GM19455 (cell line): ENCODE results near the gene MOBP.
"Not testable (repeated sequence)": the region's sequence is repeated elsewhere in the genome, so short reads cannot be mapped to it uniquely, and the experiment has no call there.

Experiments
- ATAC-seq: cut with Tn5 transposase; IDR thresholded peaks from one replicate; pipeline ENCODE4 v1.9.1; 2021; ENCODE audit not compliant: unreplicated experiment

MOBP gene

GRCh38 chr3:39448506-39449233, 18.8 kb upstream of the MOBP start:
- no peak for ATAC-seq

- ATAC-seq, result no peak
Observed at GRCh38 chr3:39449796-39450195, 17.7 kb upstream of the MOBP start.

GRCh38 chr3:39453134-39453533, 14.3 kb upstream of the MOBP start:
- no peak for ATAC-seq

DNA sequence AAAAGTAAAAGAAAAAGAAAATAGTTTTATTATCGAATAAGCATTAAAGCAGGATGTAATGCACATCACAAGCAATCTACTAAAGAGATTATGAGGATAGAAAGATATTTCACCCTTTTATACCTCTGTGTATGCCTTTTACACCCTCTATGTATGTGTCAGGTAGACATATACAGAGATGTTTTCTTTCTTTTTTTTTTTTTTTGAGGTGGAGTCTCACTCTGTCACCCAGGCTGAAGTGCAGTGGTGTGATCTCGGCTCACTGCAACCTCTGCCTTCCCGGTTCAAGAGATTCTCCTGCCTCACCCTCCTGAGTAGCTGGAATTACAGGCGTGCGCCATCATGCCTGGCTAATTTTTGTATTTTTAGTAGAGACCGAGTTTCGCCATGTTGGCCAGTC, 13.6 kb upstream of the MOBP start:
- ATAC-seq, result not testable (repeated sequence)

DNA sequence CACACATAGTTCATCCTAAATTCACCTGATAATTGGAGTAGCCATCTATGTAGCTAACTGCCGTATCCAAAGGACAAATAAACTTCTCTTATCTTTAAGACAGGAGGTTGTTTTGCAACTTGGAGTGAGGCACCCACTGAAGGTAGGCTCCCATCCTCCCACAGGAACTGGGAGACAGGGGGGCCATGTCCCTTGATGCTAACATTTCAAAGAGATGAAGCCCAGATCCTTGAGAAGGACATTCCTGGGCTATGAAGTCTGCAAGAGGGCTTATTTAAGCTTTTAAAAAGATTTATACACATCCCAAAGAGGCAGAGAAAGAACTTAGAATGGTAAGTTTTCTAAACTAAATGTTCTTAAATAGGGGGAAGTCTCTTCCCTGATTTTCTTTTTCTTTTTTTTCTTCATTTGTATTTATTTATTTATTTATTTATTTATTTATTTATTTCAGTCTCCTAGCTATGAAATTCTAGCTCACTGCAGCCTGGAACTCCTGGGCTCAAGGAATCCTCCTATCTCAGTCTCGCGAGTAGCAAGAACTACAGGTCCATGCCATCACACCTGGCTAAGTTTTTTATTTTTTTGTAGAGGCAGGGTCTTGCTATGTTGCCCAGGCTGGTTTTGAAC, 12.8 kb upstream of the MOBP start:
- ATAC-seq, result no peak

- ATAC-seq, result no peak
Observed at GRCh38 chr3:39456159-39456558, 11.3 kb upstream of the MOBP start.

- ATAC-seq, result no peak
Observed at GRCh38 chr3:39457361-39457760, 10.1 kb upstream of the MOBP start.

DNA sequence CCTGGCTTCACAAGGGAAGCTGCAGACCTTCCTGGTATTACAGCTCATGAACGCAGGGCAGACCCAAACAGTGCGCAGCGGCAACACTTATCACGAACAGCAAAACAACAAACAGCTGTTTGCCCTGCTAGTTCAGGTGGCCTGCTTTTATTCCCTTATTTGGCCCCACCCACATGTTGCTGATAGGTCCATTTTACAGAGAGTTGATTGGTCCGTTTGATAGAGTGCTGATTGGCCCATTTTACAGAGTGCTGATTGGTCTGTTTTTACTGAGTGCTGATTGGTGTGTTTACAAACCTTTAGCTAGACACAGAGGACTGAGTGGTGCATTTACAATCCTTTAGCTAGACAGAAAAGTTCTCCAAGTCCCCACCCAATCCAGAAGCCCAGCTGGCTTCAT, 8.9 kb upstream of the MOBP start:
- ATAC-seq, result not testable (repeated sequence)

GRCh38 chr3:39460677-39461076, 6.8 kb upstream of the MOBP start:
- ATAC-seq, result no peak

DNA sequence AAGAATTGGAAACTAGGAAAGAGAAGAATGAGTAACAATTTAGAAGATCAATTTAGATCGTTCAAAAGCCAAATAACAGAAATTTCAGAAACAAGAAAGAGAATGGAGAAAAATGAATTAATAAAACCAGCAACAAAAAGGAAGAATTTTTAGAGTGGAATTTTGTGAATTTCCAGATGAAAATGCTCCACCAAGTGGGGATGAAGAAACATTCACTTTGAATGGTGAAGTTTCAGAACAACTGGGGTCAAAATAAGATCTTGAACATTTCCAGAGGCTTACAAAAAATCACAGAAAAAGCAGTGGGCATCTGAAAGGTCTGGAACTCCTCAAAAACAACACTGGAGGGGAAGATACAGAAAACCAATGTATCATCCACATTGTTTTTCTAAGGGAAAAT, 4.2 kb upstream of the MOBP start:
- ATAC-seq, result no peak

- no peak for ATAC-seq
Observed at GRCh38 chr3:39466988-39467387, 492 bp upstream of the MOBP start.

DNA sequence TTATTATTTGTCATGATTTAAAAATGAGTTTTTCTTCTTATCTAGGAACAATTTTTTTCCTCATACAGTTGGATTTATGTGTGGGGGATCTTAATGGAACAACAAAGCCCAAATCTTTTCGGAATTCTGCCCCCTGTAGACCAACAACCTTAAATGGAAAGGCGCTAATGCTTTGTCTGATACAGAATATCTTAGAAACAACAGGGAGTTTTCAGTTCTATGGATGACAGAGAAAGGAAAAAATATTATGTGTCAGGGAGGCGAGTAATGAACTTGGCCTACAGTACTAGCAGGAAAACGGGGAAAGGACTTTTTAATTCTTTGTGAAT, 592 bp downstream of the MOBP start:
- ATAC-seq, result no peak

- no peak for ATAC-seq
Observed at GRCh38 chr3:39469258-39469657, 1.8 kb downstream of the MOBP start.

- ATAC-seq, result no peak
Observed at GRCh38 chr3:39469945-39470344, 2.5 kb downstream of the MOBP start.

DNA sequence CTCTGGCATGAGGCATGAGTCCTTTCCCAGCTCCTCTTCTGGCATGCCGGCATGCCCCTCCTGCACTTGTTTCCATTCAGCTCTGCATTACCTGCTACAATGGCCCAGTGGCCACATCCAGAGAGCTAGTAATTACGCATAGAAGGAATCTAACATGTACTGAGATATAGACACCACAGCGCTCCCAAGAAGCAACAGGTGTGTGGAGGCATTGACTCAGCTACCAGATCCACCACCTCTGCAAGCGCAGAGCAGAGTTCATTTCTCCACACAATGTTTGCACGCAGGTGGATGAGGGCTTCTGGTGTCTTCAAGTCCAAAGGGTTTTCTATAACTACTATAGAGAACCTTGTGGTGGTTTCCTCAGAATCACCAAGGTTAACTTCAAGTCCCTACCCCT, 4.2 kb downstream of the MOBP start:
- no peak for ATAC-seq

DNA sequence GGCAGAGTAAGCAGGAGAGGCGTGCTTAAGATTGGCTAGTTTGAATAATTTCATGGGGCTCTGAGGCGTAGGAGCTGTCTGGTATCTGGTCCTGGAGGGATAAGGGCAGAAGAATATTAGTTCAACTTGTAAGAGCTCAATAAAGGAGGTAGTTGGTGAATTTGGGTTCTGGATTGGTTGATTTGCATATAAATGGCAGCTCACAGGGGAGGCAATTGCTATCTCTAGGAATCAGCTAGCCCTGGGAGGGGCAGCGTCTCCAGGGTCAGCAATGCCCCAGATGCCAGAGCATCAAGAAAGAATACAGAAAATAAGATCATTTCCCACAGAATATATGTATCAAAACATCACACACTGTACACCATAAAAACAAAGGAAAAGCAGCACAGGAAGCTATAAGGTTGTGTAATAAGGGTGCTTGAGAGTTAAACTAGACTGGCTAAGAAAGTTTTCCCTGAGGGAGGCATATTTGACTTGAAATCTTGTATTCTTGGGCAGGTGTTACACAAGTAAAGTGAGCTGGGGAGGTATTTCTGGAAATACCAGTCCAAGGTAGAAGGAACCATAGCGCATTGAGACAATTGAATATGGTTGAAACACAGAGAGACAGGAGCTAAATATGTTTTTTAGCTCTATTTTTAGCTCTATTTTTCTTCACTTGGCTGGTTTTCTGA, 6.1 kb downstream of the MOBP start:
- ATAC-seq, result no peak

GRCh38 chr3:39474126-39474515, 6.6 kb downstream of the MOBP start:
- no peak for ATAC-seq

GRCh38 chr3:39476783-39477182, 9.3 kb downstream of the MOBP start:
- ATAC-seq, result no peak

- no peak for ATAC-seq
Observed at GRCh38 chr3:39478226-39478625, 10.7 kb downstream of the MOBP start.

DNA sequence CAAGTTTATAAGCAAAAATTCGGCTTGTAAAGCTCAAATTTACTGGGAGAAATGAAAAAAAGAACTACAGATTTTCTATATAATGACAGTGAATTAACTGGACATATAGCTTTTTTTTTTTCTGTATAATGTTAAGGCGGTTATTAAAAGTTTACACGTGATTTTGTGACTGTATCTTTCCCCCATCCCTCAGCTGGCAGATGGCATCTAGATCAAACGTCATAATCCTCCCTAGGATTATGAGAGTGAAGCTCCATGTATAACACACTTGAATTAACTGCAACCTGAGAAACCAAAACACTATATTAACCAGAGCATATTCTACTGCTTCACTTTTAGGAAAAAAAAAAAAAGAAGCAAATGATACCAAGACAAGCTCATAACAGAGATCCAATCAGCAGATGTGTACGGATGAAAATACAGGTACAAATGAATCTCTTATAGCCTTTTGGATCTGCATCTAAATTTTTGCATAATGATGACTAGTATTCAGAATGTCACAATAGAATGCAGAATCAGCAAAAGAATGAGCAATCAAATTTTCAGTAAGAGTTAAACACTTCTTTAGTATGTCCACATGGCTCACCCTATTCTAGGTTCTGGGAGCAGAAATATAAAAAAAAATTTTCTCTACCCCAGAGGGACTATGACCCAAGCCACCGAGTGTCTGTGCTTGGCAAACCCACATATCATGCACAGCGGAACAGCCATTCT, 12.4 kb downstream of the MOBP start:
- ATAC-seq, result no peak

DNA sequence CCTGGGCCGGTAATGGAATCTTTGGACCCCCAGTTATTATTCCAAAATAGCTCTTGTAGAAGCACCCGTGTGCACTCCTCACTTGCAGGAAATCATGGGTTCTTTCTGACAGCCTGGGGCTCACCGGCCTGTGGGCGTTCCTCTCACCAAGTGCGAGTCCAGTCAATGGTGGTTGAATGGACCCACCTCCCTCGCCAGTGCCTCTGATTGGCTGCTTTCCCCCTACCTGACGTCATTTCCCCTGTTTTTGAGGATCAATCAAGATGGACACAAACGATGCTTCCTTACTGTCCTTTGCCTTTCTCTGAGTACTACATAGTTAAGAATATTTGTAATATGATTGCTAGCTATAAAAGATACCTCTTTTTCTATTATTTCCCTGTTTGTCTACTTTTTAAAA, 18.1 kb downstream of the MOBP start:
- no peak for ATAC-seq

DNA sequence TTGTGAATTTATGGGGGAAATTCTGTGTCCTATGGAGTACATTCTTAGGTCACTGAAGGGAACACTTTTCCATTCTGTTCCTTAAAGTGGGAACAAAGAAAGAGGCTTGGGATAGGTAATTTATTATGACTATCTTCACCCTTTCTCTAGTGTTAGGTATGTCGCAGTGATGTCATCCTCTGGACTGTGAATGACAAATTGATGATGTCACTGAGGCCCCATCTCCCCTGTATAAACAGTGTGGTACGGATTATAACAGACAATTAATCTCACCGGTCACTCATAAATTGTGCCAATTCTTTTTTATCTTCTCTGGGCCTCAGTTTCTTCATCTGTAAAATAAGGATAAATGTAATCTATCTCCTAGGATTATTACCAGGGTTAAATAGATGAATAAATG, 23.5 kb downstream of the MOBP start:
- ATAC-seq, result no peak
